HL-60/S4 (cell line): ENCODE measurements around the gene TNRC6C.
"Not testable (repeated sequence)": the region's sequence is repeated elsewhere in the genome, so short reads cannot be mapped to it uniquely, and the experiment has no call there.

Source experiments
- in situ Hi-C: fragments of 300-500 bp; cut with MboI; formaldehyde crosslinking; loops from 2 replicates; pipeline ENCODE4 v1.14.3; 2022; ENCODE audit warnings: low sequenced_read_pairs

The TNRC6C gene

GRCh38 chr17:78132767-78133178 is 174.3 kb downstream of the TNRC6C start:
- in situ Hi-C loops, result no loop called here

- in situ Hi-C loops, result no loop called here
Measured at GRCh38 chr17:78133179-78133951, 174.9 kb downstream of the TNRC6C start.

DNA sequence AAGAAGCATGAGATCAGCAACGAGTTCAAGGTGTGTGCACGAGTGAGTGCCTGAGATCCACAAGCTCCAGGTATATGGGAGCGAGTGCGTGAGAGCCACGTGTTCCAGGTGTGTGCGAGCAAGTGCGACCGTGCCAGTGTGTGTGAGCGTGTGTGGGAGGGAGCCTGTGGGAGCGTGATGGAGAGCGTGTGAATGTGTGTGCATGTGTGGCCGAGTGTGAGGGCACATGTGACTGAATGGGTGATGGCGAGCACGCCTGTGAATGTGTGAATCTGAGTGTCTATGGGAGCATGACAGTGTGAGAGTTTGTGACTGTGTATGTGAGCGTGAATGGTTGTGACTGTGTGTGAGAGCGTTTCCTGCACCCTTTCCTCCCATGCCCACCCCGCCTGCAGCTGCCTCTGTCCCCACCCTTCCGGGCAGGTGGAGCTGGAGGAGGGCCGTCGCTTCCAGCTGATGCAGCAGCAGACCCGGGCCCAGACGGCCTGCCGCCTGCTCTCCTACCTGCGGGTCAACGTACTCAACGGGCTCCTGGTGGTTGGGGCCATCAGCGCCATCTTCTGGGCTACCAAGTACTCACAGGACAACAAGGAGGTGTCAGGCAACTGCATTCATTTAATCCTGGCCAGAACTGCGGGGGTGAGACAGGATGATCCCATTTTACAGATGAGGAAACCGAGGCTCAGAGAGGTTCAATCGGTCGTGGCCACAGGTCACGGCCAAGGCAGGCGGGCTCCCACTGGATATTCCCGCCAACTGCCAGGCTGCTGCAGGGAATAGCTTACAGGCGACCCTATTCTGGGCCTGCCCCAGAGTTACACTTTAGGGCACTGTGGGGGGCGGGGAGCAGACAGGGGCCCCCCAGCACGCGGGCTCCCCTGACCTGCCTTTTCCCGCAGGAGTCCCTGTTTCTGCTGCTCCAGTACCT is 175.7 kb downstream of the TNRC6C start:
- in situ Hi-C loops, result no loop called here

DNA sequence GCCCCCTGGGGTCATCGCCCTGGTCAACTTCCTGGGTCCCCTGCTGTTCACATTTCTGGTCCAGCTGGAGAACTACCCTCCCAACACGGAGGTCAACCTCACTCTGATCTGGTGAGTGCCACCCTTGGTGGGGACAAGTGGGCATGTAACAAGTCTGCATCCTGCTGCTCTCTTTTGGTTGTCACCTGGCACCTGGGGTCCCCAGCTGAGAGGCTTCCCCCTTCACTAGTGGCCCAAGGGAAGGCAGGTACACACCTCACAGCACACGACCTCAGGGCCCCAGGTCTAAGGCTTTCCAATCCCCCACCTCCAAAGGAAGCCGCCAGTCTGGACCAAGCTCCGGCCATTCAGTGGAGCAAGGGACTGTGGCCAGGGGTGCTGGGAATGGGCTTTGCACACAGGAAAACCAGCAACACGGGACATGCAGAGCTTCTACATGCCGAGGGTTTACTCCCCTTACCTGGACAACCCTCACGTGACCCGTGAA is 176.4 kb downstream of the TNRC6C start:
- in situ Hi-C loops, result no loop called here

- in situ Hi-C loops, result no loop called here
Measured at GRCh38 chr17:78135858-78136500, 177.5 kb downstream of the TNRC6C start.

DNA sequence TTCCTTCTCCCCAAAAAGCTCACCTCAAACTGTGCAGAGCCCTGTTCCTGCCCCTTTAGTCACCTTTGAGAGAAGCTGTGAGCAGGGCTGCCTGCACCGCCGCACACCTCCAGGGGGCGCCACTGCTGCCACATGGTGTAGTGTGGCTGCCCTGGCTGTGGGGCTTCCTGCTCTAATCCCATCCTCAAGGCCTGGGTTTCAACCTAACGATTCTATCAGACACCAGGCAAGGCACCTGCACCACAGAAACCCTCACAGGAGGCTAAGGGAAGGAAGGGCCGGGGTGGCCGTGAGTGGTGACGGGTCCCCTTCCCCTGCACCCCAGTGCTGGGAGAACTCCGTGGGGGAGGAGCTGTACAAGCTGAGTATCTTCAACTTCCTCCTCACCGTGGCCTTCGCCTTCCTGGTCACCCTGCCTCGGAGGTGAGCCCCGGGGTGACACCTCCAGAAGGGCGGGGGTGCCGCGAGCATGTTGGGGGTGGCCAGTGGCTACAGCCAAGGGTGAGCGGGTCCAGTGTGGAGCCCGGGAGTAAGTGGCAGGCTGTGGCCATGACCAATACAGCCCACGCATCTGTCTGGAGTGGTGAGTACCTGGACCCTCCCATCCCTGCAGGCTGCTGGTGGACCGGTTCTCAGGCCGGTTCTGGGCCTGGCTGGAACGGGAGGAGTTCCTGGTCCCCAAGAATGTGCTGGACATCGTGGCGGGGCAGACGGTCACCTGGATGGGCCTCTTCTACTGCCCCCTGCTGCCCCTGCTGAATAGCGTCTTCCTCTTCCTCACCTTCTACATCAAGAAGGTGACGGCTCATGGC is 179.1 kb downstream of the TNRC6C start:
- in situ Hi-C loops, result no loop called here

DNA sequence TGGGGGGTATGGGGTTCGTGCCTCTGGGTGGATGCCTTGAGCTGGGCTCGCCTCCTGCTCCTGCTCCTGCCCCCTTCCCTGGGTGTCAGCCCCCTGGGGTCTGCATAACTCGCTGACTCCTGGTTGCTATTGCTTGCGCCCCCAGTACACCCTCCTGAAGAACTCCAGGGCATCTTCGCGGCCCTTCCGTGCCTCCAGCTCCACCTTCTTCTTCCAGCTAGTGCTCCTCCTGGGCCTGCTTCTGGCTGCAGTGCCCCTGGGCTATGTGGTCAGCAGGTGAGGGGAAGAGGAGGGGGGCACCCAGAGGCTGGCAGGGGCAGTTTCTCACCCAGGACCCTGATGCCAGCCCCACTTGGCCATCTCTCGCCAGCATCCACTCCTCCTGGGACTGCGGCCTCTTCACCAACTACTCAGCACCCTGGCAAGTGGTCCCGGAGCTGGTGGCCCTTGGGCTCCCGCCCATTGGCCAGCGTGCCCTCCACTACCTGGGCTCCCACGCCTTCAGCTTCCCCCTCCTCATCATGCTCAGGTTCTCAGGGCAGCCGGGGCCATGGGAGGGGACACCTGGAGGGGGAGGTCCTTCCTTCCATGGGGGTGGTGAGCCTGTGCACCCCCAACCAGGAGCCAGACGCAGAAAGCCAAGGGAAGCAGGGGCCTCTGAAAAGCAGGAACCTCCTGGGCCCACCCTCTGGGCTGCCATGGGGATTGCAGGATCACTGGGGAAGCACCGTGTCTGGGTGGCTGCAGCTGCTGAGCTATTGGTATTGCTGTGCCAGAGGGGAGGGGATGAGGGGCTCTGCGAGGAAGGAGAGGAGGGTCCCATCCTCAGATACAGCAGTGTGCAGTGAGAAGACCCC is 179.9 kb downstream of the TNRC6C start:
- in situ Hi-C loops, result no loop called here

- in situ Hi-C loops, result not testable (repeated sequence)
Measured at GRCh38 chr17:78139861-78140168, 181.3 kb downstream of the TNRC6C start.

- in situ Hi-C loops, result no loop called here
Measured at GRCh38 chr17:78140169-78141051, 181.9 kb downstream of the TNRC6C start.

- in situ Hi-C loops, result no loop called here
Measured at GRCh38 chr17:78141437-78142118, 183.1 kb downstream of the TNRC6C start.

DNA sequence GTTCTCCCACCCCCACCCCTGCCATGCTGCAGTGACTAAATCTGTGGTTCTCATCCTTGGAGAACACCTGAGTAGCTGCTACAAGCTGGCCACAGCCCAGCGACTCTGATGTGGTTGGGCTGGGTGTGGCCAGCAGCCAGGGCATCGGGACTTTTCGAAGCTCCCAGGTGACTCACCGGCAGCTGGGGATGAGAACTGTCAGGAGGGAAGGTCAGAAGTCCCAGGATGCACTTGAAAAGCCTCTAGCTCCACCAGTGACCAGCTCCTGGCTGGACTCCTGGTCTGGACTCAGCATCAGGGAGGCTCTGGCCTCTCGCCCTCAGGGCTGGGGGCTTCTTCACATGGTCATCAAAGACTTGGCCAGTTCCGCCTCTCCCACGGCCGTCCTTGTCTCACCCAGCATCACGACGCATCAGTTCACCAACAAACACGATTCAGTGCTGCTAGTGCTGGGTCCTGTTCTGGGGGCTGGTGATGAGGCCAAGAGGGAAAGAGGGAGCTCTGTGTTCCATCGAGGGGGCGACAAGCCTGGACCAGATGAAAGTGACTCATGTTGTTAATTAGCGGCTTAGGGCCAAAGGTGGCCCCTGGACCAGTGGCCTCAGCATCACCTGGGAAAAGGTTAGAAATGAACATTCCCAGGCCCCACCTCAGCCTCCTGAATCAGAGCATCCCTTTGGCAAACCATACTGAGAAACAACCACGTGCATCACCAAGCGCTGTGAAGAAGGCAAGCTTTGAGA is 183.8 kb downstream of the TNRC6C start:
- in situ Hi-C loops, result no loop called here

- in situ Hi-C loops, result no loop called here
Measured at GRCh38 chr17:78143214-78144146, 185.0 kb downstream of the TNRC6C start.

- in situ Hi-C loops, result no loop called here
Measured at GRCh38 chr17:78144147-78144719, 185.7 kb downstream of the TNRC6C start.

DNA sequence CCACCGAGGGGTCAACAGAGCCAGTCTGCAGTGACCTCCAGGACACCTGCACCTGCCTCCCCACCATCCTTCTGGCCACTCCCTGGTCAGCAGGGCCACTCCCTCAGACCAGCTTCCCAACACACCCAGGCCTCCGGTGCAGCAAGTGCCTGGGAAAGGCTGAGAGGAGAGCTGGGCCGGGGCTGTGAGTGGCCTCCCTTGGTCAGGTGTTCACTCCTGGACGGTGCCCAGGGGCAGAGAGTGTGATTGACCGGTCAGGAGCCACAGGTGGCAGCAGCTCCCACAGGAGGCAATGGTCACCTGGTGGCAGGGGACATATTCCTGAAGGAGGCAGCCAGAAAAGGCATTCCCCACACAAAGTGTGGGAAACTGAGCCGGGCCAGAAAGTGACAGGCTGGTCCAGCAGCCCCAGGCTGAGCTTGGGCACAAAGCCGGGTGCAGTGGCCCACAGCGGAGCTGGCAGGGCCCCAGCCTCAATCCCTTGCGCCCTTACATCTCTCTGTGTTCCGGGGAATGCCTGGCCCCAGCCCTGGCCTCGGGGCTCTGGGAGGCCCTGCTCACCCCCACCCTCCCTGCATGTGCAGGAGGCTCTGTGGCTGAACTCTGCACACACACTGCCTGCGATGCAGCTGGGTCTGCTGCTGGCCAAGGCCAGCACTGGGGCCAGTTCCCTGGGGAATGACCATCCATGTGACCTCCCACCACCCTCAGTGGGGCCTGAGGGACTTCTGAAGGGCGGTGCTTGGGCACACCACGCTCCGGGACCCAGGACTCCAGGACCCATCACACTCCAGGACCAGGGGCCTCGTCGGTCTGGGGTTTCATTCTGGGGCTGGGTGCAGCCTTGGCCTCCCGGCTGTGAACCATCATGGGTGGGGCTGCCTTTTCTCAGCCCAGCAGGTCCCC is 186.5 kb downstream of the TNRC6C start:
- in situ Hi-C loops, result no loop called here

DNA sequence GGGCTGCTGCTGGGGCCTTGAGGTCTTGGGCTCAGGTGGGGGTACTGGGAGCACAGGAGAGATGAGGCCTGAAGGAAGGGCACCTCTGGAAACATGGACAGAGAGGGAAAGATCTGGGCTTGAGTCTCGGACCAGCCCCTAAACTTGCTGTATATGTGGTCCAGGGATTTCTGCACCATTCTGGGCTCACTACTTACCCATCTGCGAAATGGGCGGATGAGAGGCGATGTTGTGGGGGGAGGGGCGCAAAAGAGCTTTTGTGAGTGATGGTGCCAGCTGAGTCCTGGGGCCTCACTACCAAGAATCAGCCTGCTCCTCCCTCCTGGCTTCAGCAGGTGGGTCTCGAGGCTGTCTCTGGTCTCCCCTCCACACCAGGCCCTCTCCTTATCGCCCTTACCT is 188.0 kb downstream of the TNRC6C start:
- in situ Hi-C loops, result no loop called here
